ENCODE measurements around the gene RREB1. TPM values are rescaled to one million over a fixed set of nuclear protein-coding genes. Genes with fewer than 3 reads are reported as not detected.

Gene RREB1
- total RNA-seq, 2 experiments from 2014 or later, result 37.0 to 39.1 TPM

- Mint-ChIP-seq H3K27me3 (peaks cover 63% of the 10 kb centered on the region), H3K4me1 (peaks cover 13% of the 10 kb centered on the region), H3K4me3 (no peak overlapping the region), H3K27ac (no peak overlapping the region), H3K9me3 (no peaks in the 10 kb centered on the region), H3K36me3 (no peaks in the 10 kb centered on the region)
- POLR2A ChIA-PET, result no interaction called here
- no peak for ATAC-seq (ENCODE audit: low read depth)
- no peak for DNase-seq
Measured at GRCh38 chr6:7078856-7079255, 28.9 kb upstream of the RREB1 start.

GRCh38 chr6:7080311-7080710 is 27.4 kb upstream of the RREB1 start:
- H3K27ac Mint-ChIP-seq, result no peak overlapping the region
- H3K9me3 Mint-ChIP-seq, result no peaks in the 10 kb centered on the region
- H3K4me3 Mint-ChIP-seq, result no peak overlapping the region
- POLR2A ChIA-PET, result no interaction called here
- H3K36me3 Mint-ChIP-seq, result no peaks in the 10 kb centered on the region
- ATAC-seq (ENCODE audit: low read depth) (no peak), DNase-seq (no peak)
- peaks cover 65% of the 10 kb centered on the region for H3K27me3 Mint-ChIP-seq
- H3K4me1 Mint-ChIP-seq, result peaks cover 6% of the 10 kb centered on the region

GRCh38 chr6:7085911-7086310 is 21.9 kb upstream of the RREB1 start:
- no peaks in the 10 kb centered on the region for H3K9me3 Mint-ChIP-seq
- H3K27me3 Mint-ChIP-seq, result peaks cover 24% of the 10 kb centered on the region
- DNase-seq, result no peak
- POLR2A ChIA-PET, result interaction anchor here (0.8 to 3.1 kb wide), 3 partner anchors 12 to 49 kb away, joined by 5 to 45 read pairs (median 12); partner anchors contain the start of gene RREB1
- H3K27ac Mint-ChIP-seq, result no peak overlapping the region
- no peak overlapping the region for H3K4me3 Mint-ChIP-seq
- peaks cover 22% of the 10 kb centered on the region for H3K4me1 Mint-ChIP-seq
- ATAC-seq (ENCODE audit: low read depth), result no peak
- no peaks in the 10 kb centered on the region for H3K36me3 Mint-ChIP-seq

- Mint-ChIP-seq H3K9me3 (no peaks in the 10 kb centered on the region), H3K4me1 (peaks cover 22% of the 10 kb centered on the region), H3K4me3 (peak overlapping the region; percentile 75), H3K27ac (peak overlapping the region; percentile 70), H3K27me3 (peaks cover 19% of the 10 kb centered on the region), H3K36me3 (no peaks in the 10 kb centered on the region)
- POLR2A ChIA-PET, result interaction anchor here (0.6 to 3.1 kb wide), 5 partner anchors 12 to 49 kb away, joined by 3 to 45 read pairs (median 5); partner anchors contain the start of gene RREB1
- DNase-seq (peak; percentile 44), ATAC-seq (ENCODE audit: low read depth) (peak; percentile 62)
Measured at GRCh38 chr6:7086488-7086887, 21.3 kb upstream of the RREB1 start.

- Mint-ChIP-seq H3K27me3 (peaks cover 17% of the 10 kb centered on the region), H3K27ac (peak overlapping the region; percentile 70), H3K4me3 (peak overlapping the region; percentile 75), H3K4me1 (peaks cover 22% of the 10 kb centered on the region), H3K9me3 (no peaks in the 10 kb centered on the region), H3K36me3 (no peaks in the 10 kb centered on the region)
- POLR2A ChIA-PET, result interaction anchor here (0.6 to 3.1 kb wide), 5 partner anchors 13 to 60 kb away, joined by 3 to 45 read pairs (median 5); partner anchors contain the start of gene RREB1
- DNase-seq (no peak), ATAC-seq (ENCODE audit: low read depth) (no peak)
Measured at GRCh38 chr6:7087066-7087465, 20.7 kb upstream of the RREB1 start.

GRCh38 chr6:7087491-7087979 is 20.2 kb upstream of the RREB1 start:
- peaks cover 22% of the 10 kb centered on the region for H3K4me1 Mint-ChIP-seq
- peak overlapping the region; percentile 70 for H3K27ac Mint-ChIP-seq
- H3K36me3 Mint-ChIP-seq, result no peaks in the 10 kb centered on the region
- DNase-seq, result peak; percentile 49
- peaks cover 16% of the 10 kb centered on the region for H3K27me3 Mint-ChIP-seq
- POLR2A ChIA-PET, result interaction anchor here (1.5 to 3.1 kb wide), 3 partner anchors 13 to 59 kb away, joined by 5 to 45 read pairs (median 12); partner anchors contain the start of gene RREB1
- peak overlapping the region; percentile 75 for H3K4me3 Mint-ChIP-seq
- peak; percentile 80 for ATAC-seq (ENCODE audit: low read depth)
- no peaks in the 10 kb centered on the region for H3K9me3 Mint-ChIP-seq

- H3K4me3 Mint-ChIP-seq, result peak overlapping the region; percentile 75
- H3K9me3 Mint-ChIP-seq, result no peaks in the 10 kb centered on the region
- peaks cover 9% of the 10 kb centered on the region for H3K27me3 Mint-ChIP-seq
- no peaks in the 10 kb centered on the region for H3K36me3 Mint-ChIP-seq
- DNase-seq (no peak), ATAC-seq (ENCODE audit: low read depth) (no peak)
- peak overlapping the region; percentile 71 for H3K27ac Mint-ChIP-seq
- POLR2A ChIA-PET, result interaction anchor here (1.5 to 3.1 kb wide), 3 partner anchors 14 to 59 kb away, joined by 5 to 45 read pairs (median 12); partner anchors contain the start of gene RREB1
- H3K4me1 Mint-ChIP-seq, result peaks cover 22% of the 10 kb centered on the region
Measured at GRCh38 chr6:7088076-7088742, 19.6 kb upstream of the RREB1 start.

GRCh38 chr6:7098993-7099392 is 8.8 kb upstream of the RREB1 start:
- no peak for DNase-seq
- H3K4me1 Mint-ChIP-seq, result peaks cover 9% of the 10 kb centered on the region
- H3K9me3 Mint-ChIP-seq, result no peaks in the 10 kb centered on the region
- ATAC-seq (ENCODE audit: low read depth), result no peak
- no peak overlapping the region for H3K4me3 Mint-ChIP-seq
- H3K36me3 Mint-ChIP-seq, result no peaks in the 10 kb centered on the region
- H3K27ac Mint-ChIP-seq, result no peak overlapping the region
- no peaks in the 10 kb centered on the region for H3K27me3 Mint-ChIP-seq
- POLR2A ChIA-PET, result no interaction called here

GRCh38 chr6:7100072-7100752 is 7.5 kb upstream of the RREB1 start:
- ATAC-seq (ENCODE audit: low read depth), result no peak
- Mint-ChIP-seq H3K4me1 (peaks cover 9% of the 10 kb centered on the region), H3K27me3 (no peaks in the 10 kb centered on the region), H3K36me3 (no peaks in the 10 kb centered on the region), H3K9me3 (no peaks in the 10 kb centered on the region), H3K4me3 (no peak overlapping the region), H3K27ac (peak overlapping the region; percentile 26)
- POLR2A ChIA-PET, result interaction anchor here (0.6 kb wide), 2 partner anchors 13 to 190 kb away, joined by 3 read pairs; no protein-coding TSS in a partner anchor
- DNase-seq, result no peak

- Mint-ChIP-seq H3K4me1 (peaks cover 9% of the 10 kb centered on the region), H3K9me3 (no peaks in the 10 kb centered on the region), H3K36me3 (no peaks in the 10 kb centered on the region), H3K27me3 (no peaks in the 10 kb centered on the region), H3K27ac (no peak overlapping the region), H3K4me3 (no peak overlapping the region)
- DNase-seq (no peak), ATAC-seq (ENCODE audit: low read depth) (no peak)
- POLR2A ChIA-PET, result no interaction called here
Measured at GRCh38 chr6:7100753-7101081, 7.0 kb upstream of the RREB1 start.

- ATAC-seq (ENCODE audit: low read depth) (no peak), DNase-seq (no peak)
- Mint-ChIP-seq H3K4me3 (no peak overlapping the region), H3K36me3 (no peaks in the 10 kb centered on the region), H3K4me1 (peaks cover 13% of the 10 kb centered on the region), H3K27ac (peak overlapping the region; percentile 9), H3K9me3 (no peaks in the 10 kb centered on the region), H3K27me3 (no peaks in the 10 kb centered on the region)
- POLR2A ChIA-PET, result no interaction called here
Measured at GRCh38 chr6:7101290-7101689, 6.5 kb upstream of the RREB1 start.

GRCh38 chr6:7104752-7105151 is 3.0 kb upstream of the RREB1 start:
- H3K4me3 Mint-ChIP-seq, result no peak overlapping the region
- ATAC-seq (ENCODE audit: low read depth), result no peak
- H3K27ac Mint-ChIP-seq, result no peak overlapping the region
- no peak for DNase-seq
- no peaks in the 10 kb centered on the region for H3K9me3 Mint-ChIP-seq
- POLR2A ChIA-PET, result interaction anchor here (4.7 kb wide), 1 partner anchor 18 kb away, joined by 45 read pairs; no protein-coding TSS in a partner anchor
- peaks cover 20% of the 10 kb centered on the region for H3K4me1 Mint-ChIP-seq
- no peaks in the 10 kb centered on the region for H3K27me3 Mint-ChIP-seq
- H3K36me3 Mint-ChIP-seq, result no peaks in the 10 kb centered on the region

GRCh38 chr6:7106215-7106751 is 1.5 kb upstream of the RREB1 start:
- no peak for DNase-seq
- Mint-ChIP-seq H3K36me3 (no peaks in the 10 kb centered on the region), H3K27me3 (no peaks in the 10 kb centered on the region), H3K4me3 (peak overlapping the region; percentile 91), H3K9me3 (no peaks in the 10 kb centered on the region), H3K4me1 (peaks cover 24% of the 10 kb centered on the region), H3K27ac (peak overlapping the region; percentile 97)
- no peak for ATAC-seq (ENCODE audit: low read depth)
- POLR2A ChIA-PET, result interaction anchor here (0.6 to 4.7 kb wide), 5 partner anchors 10 to 383 kb away, joined by 3 to 45 read pairs (median 10); no protein-coding TSS in a partner anchor
